Pulmonary artery endothelial cell (primary cell): Measurements from ENCODE around the gene TMEM106C. TPM values are rescaled to one million over a fixed set of nuclear protein-coding genes. Genes with fewer than 3 reads are reported as not detected.

Experiments
- DNase-seq: peaks from one replicate; pipeline ENCODE4 v3.0.0-alpha.2; 2011; ENCODE audit warnings: low read depth, low spot score
- total RNA-seq: library from RNA; depleted of rRNA; stranded (reverse); fragments of >200 nt; gene quantifications from 2 replicates; pipeline ENCODE4 v1.2.3, GENCODE V29; 2014

The TMEM106C gene
- total RNA-seq, 1 donor from 2014 or later = 85.5 TPM

DNA sequence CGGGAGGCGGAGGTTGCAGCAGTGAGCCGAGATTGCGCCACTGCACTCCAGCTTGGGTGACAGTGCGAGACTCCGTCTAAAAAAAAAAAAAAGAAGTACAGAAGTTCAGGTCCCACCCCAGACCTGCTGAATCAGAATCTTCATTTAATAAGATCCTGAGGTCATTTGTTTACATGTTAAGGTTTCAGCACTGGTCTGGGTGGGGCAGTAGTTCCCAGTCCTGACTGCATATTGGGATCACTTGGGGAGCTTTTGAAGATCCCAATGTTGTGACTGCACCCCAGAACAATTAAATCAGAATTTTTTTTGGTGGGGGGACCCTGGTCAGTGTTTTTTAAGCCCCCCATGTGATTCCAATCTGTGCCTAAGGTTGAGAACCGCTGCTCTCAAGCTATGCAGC lies 52.6 kb downstream of the TMEM106C start:
- no peak for DNase-seq

DNA sequence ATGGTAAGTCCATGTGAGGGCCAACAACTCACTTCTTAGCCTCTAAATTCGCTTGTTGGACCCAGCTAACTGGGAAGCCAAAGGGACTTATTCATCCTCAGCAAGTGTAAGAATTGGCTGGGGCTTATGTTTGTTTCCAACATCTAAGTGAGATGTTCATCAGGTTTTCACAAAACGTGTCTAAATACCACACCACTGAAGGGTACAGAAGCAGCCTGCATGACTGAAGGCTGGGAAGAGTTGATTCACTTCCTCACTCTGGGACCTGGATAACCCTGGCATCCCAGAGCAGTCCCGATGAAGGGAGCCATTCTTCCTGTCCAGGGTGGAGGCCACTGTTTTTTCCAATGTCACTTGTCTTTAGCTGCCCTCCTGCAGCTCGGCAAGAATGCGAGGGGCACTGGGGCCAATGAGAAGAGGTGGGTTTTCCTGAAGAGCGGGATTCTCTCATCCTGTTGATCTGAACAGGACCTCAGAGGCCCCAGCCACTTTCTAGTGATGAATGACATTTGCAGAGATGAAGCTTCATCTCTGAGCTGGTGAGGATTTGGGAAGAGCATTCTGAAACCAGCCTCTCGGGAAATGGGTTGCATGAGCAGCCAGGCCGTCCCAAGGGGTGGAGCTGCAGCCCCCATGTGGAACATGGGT lies 53.1 kb downstream of the TMEM106C start:
- DNase-seq = no peak

DNA sequence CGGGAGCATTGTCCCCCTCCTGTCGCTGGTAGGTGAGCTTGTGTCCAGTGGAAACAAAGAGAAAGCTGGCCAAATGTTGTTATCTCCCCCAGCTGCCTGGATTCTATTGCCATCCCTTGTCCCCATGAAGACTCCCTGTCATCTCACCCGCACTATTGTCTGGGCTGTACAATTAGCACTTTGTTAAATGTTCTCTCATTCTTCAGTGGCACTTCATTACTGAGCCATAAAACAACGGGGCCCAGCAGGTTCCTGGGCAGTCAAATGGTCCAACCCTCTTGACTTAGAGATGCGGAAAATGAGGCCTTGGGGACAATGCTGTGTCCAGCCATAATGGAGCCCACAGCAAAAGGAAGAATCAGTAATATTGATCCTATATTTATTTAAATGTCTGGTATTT lies 54.1 kb downstream of the TMEM106C start:
- no peak for DNase-seq

DNA sequence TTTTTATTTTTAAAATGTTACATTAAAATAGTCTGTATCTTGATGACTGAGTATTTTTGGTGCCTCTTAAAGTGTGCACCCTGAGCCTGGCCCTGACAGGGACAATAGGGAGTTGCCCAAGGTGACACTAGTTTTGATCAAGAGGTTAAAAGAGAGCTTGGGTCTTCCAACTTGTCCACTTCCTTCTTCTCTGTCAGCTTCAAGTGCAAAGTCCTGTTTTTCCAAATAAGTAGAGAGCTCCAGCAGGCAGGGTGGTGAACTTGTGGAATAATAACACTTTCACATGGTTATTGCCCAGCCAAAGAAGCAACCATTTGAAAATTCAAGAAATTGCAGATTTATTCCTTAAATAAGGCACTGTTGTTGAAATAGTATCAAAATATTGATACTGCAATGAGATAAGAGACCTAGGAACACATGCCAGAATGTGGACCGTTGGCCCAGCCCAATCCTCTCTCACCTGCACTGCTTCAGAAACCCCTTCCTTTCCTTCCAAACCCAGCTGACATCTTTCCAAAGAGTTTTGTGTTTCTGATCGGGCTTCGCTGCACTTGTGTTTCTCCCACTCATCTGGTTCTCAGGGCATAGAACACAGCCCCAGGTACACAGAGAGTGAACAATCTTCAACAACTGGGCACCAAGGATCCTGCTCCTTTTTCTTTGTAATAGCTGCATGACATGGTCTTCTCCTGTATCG lies 54.7 kb downstream of the TMEM106C start:
- DNase-seq = no peak

Other genes with a start within 250 kb of the TMEM106C start
- not detected in 2 replicates for gene ENDOU, start 238.1 kb upstream of the TMEM106C start, total RNA-seq
- gene RAPGEF3, start 204.7 kb upstream of the TMEM106C start, total RNA-seq = 17.0 and 35.8 TPM in 2 replicates
- gene SLC48A1, start 190.4 kb upstream of the TMEM106C start, total RNA-seq = 12.9 and 19.8 TPM in 2 replicates
- gene HDAC7, start 143.7 kb upstream of the TMEM106C start, total RNA-seq = 50.0 and 50.4 TPM in 2 replicates
- 0.26 and 0.67 TPM in 2 replicates for gene VDR, start 58.6 kb upstream of the TMEM106C start, total RNA-seq
- not detected in 2 replicates for gene COL2A1, start 40.9 kb downstream of the TMEM106C start, total RNA-seq
- gene SENP1, start 142.5 kb downstream of the TMEM106C start, total RNA-seq = 12.6 and 14.0 TPM in 2 replicates
- gene PFKM, start 155.8 kb downstream of the TMEM106C start, total RNA-seq = 95.1 and 143 TPM in 2 replicates
- 13.1 and 19.3 TPM in 2 replicates for gene ASB8, start 193.9 kb downstream of the TMEM106C start, total RNA-seq
- gene CCDC184, start 220.0 kb downstream of the TMEM106C start, total RNA-seq = 0.07 and 0.14 TPM in 2 replicates
- not detected in 2 replicates for gene OR10AD1, start 239.7 kb downstream of the TMEM106C start, total RNA-seq